Measurements from ENCODE around the gene TOMM20.

Gene TOMM20

GRCh38 chr1:235133086-235133485, 4.4 kb upstream of the TOMM20 start:
- no peak for DNase-seq

GRCh38 chr1:235131961-235132360, 3.3 kb upstream of the TOMM20 start:
- DNase-seq, result no peak

- no peak for DNase-seq
Observed at GRCh38 chr1:235130766-235131270, 2.2 kb upstream of the TOMM20 start.

GRCh38 chr1:235129774-235130570, 1.3 kb upstream of the TOMM20 start:
- no peak for DNase-seq

GRCh38 chr1:235127732-235128455, 743 bp downstream of the TOMM20 start:
- no peak for DNase-seq

GRCh38 chr1:235127203-235127602, 1.4 kb downstream of the TOMM20 start:
- no peak for DNase-seq

- no peak for DNase-seq
Observed at GRCh38 chr1:235124665-235125064, 4.0 kb downstream of the TOMM20 start.

GRCh38 chr1:235124111-235124510, 4.5 kb downstream of the TOMM20 start:
- no peak for DNase-seq

- no peak for DNase-seq
Observed at GRCh38 chr1:235122348-235122747, 6.3 kb downstream of the TOMM20 start.

GRCh38 chr1:235113183-235113917, 15.3 kb downstream of the TOMM20 start:
- no peak for DNase-seq

GRCh38 chr1:235112297-235113182, 16.1 kb downstream of the TOMM20 start:
- DNase-seq, result no peak

GRCh38 chr1:235111107-235111506, 17.5 kb downstream of the TOMM20 start:
- no peak for DNase-seq

- DNase-seq, result no peak
Observed at GRCh38 chr1:235108876-235109275, 19.8 kb downstream of the TOMM20 start.

GRCh38 chr1:235108185-235108593, 20.4 kb downstream of the TOMM20 start:
- no peak for DNase-seq

GRCh38 chr1:235107368-235108184, 21.1 kb downstream of the TOMM20 start:
- no peak for DNase-seq

- no peak for DNase-seq
Observed at GRCh38 chr1:235106457-235106856, 22.2 kb downstream of the TOMM20 start.

GRCh38 chr1:235105051-235106043, 23.3 kb downstream of the TOMM20 start:
- DNase-seq, result no peak

- DNase-seq, result no peak
Observed at GRCh38 chr1:235102993-235103411, 25.6 kb downstream of the TOMM20 start.

GRCh38 chr1:235102259-235102582, 26.4 kb downstream of the TOMM20 start:
- no peak for DNase-seq

- DNase-seq, result no peak
Observed at GRCh38 chr1:235101558-235102258, 26.9 kb downstream of the TOMM20 start.
